ENCODE measurements around the gene RNF207. TPM values are rescaled to one million over a fixed set of nuclear protein-coding genes. Genes with fewer than 3 reads are reported as not detected.

Gene RNF207
- total RNA-seq, 4 donors from 2014 or later, result 3.6 to 8.4 (median 5.9) TPM

DNA sequence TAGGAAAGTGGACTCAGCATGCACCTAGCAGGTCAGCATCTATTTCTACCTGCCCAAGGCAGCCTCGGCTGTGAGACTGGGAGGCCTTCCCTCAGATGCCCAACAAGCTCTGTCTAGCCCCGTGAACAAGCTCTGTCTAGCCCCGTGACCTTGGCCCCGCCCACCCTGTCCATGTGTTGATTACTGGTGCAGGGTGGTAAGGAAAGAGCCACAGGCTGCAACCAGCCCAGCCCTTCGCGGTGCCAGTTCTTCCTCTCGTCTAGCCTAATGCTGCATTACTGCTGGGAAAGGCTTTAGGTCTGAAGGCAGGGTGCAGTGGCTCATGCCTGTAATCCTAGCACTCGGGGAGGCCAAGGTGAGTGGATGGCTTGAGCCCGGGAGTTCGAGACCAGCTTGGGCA lies 52.8 kb downstream of the RNF207 start:
- TF ChIP-seq CTCF (IDR thresholded peaks at IDR 0.05; ENCODE audit: low read depth), result no peak

GRCh38 chr1:6259491-6260362 lies 53.8 kb downstream of the RNF207 start:
- no peak for TF ChIP-seq CTCF (IDR thresholded peaks at IDR 0.05; ENCODE audit: low read depth)

DNA sequence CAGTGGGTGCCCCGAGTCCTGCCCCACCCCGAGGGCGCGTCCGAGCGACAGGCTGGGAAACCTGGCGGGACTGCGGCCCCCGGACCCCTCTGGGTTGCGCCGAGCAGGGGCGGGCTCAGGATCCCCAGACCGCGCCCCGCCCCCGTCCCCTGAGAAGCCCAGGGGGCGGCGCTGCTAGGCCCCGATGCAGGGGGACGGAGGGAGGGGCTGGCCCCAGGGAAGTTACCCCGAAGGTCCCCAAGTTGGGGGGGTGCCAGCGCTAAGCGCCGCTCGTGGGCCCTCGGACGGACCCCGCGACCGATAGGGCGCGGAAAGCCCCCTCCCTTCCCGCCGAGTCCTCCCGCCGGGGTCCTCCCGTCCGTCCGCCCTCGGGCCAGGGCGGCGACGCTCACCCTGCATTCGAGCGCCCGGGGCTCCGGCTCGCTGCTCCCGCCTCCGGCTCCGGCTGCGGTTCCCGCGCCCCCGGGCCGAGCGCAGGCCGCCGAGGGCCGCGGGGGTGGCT lies 54.6 kb downstream of the RNF207 start:
- TF ChIP-seq CTCF (IDR thresholded peaks at IDR 0.05; ENCODE audit: low read depth), result no peak

GRCh38 chr1:6260961-6261614 lies 55.2 kb downstream of the RNF207 start, which contains the start of gene GPR153:
GPR153 (minus strand) TSS chr1:6261098; CDS start chr1:6254905, 6,193 bp downstream.
- TF ChIP-seq CTCF (IDR thresholded peaks at IDR 0.05; ENCODE audit: low read depth), result no peak

DNA sequence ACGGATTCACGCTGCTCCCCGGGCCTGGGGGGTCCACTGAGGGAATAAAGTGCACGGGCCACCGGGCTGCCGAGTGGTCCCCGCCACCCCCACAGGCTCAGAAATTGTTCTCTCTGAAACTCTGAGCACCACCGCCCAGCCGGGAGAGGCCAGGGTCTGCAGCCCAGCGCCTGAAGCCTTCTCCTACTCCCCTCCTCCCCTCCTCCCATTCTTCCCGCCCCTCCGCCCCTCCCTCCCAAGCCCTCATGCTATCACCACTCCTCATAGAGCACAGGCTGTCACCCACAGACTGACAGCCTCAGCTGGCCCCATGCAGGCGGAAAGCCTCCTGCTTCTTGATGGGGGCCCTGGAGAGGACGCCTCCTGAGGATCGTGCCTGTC lies 55.7 kb downstream of the RNF207 start:
- TF ChIP-seq CTCF (IDR thresholded peaks at IDR 0.05; ENCODE audit: low read depth), result no peak

- no peak for TF ChIP-seq CTCF (IDR thresholded peaks at IDR 0.05; ENCODE audit: low read depth)
Observed at GRCh38 chr1:6262555-6263420, 56.9 kb downstream of the RNF207 start.
